ENCODE results near the gene EPB42.
"Not testable (repeated sequence)": the region's sequence is repeated elsewhere in the genome, so short reads cannot be mapped to it uniquely, and the experiment has no call there.

The EPB42 gene

GRCh38 chr15:43204016-43204901 is 16.6 kb downstream of the EPB42 start:
- peak; percentile 65 for DNase-seq (ENCODE audit: low spot score)
- TF ChIP-seq CTCF (IDR thresholded peaks at IDR 0.05; ENCODE audit: extremely low read depth, insufficient read depth, missing control alignments): peak; percentile 77
- in situ Hi-C loops (cut with MboI; ENCODE audit: low pct_unique_long_range_greater_than_20kb, low sequenced_read_pairs, unreplicated experiment): no loop called here

DNA sequence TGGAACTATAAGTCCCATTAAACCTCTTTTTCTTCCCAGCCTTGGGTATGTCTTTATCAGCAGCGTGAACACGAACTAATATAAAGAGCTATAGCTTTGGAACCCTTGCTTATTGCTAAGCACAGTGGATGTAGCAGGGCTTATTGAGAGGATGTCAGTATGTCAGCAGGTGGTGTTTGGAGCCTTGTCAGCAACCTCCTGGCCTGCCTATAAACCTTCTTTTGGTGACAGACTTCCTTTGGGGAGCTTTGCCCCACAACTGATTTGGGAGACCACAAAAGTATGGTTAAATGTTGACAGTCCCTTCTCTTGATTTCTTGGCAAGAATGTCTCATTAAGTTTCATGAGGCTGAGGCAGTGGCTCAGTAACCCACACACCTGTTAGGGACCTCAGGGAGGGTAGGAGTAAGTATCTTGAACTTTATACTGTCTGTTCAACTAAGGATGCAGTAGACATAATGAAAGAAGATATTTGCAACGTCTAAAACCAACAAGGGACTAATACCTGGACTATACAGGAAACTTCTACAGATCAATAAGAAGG is 20.8 kb downstream of the EPB42 start:
- no peak for TF ChIP-seq CTCF (IDR thresholded peaks at IDR 0.05; ENCODE audit: extremely low read depth, insufficient read depth, missing control alignments)

GRCh38 chr15:43198992-43199391 is 21.8 kb downstream of the EPB42 start:
- in situ Hi-C loops (cut with MboI; ENCODE audit: low pct_unique_long_range_greater_than_20kb, low sequenced_read_pairs, unreplicated experiment): no loop called here
- TF ChIP-seq CTCF (IDR thresholded peaks at IDR 0.05; ENCODE audit: extremely low read depth, insufficient read depth, missing control alignments): no peak
- no peak for DNase-seq (ENCODE audit: low spot score)

More for the DNA sequence above, 20.8 kb downstream of the EPB42 start:
- in situ Hi-C loops (cut with MboI; ENCODE audit: low pct_unique_long_range_greater_than_20kb, low sequenced_read_pairs, unreplicated experiment): no loop called here
- no peak for DNase-seq (ENCODE audit: low spot score)

DNA sequence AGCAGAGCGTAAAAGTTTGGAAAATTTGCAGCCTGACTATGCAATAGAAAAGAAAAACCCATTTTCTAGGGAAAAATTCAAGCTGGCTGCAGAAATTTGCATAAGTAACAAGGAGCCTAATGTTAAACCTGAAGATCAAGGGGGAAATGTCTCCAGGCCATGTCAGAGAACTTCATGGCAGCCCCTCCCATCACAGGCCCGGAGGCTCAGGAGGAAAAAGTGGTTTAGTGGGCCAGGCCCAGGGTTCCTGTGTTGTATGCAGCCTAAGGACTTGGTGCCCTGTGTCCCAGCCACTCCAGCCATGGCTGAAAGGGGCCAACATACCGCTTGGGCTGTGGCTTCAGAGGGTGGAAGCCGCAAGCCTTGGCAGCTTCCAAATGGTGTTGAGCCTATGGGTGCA is 22.3 kb downstream of the EPB42 start:
- DNase-seq (ENCODE audit: low spot score); in situ Hi-C loops (cut with MboI; ENCODE audit: low pct_unique_long_range_greater_than_20kb, low sequenced_read_pairs, unreplicated experiment): not testable (repeated sequence)

- in situ Hi-C loops (cut with MboI; ENCODE audit: low pct_unique_long_range_greater_than_20kb, low sequenced_read_pairs, unreplicated experiment); DNase-seq (ENCODE audit: low spot score): not testable (repeated sequence)
Measured at GRCh38 chr15:43197773-43198172, 23.0 kb downstream of the EPB42 start.

GRCh38 chr15:43196760-43197548 is 23.9 kb downstream of the EPB42 start:
- in situ Hi-C loops (cut with MboI; ENCODE audit: low pct_unique_long_range_greater_than_20kb, low sequenced_read_pairs, unreplicated experiment): no loop called here
- no peak for DNase-seq (ENCODE audit: low spot score)
- TF ChIP-seq CTCF (IDR thresholded peaks at IDR 0.05; ENCODE audit: extremely low read depth, insufficient read depth, missing control alignments): no peak

- in situ Hi-C loops (cut with MboI; ENCODE audit: low pct_unique_long_range_greater_than_20kb, low sequenced_read_pairs, unreplicated experiment): no loop called here
- no peak for TF ChIP-seq CTCF (IDR thresholded peaks at IDR 0.05; ENCODE audit: extremely low read depth, insufficient read depth, missing control alignments)
- DNase-seq (ENCODE audit: low spot score): no peak
Measured at GRCh38 chr15:43194795-43195194, 26.0 kb downstream of the EPB42 start.

Data from GM13977 (cell line).